K562 (cell line): ENCODE data around the gene ZNF407.

Experiments used
- RBM39 ChIP-seq: fragments of 200-400 bp; formaldehyde crosslinking; optimal IDR thresholded peaks from 2 replicates; pipeline ENCODE3; 2018; ENCODE audit warnings: low read depth, low read length
- ZNF512 ChIP-seq: IDR thresholded peaks from 2 replicates; pipeline ENCODE4 v1.6.1; 2016; ENCODE audit warnings: missing genetic modification characterization, missing compliant biosample characterization

- TF ChIP-seq RBM39 (no peak), ZNF512 (tag) (no peak)
These were observed 97.5 kb downstream of the ZNF407 start for GRCh38 chr18:74695170-74695569.
